Measurements from ENCODE around the gene ARL6IP6.
A peak's percentile ranks its signal among the peaks of the same experiment; 100 is the strongest.
"Not testable (repeated sequence)": the region's sequence is repeated elsewhere in the genome, so short reads cannot be mapped to it uniquely, and the experiment has no call there.

ARL6IP6 gene

DNA sequence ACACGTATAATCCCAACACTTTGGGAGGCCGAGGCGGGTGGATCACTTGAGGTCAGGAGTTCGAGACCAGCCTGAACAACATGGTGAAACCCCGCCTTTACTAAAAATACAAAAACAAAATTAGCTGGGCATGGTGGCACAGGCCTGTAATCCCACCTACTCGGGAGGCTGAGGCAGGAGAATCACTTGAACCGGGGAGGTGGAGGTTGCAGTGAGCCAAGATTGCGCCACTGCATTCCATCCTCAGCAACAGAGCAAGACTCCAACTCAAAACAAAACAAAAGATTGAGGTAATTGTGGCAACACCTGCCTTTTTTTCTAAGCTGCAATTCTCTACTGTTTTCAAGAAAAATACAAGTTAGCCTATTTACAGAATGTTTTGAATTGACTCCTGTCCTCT, 4.2 kb downstream of the ARL6IP6 start:
- not testable (repeated sequence) for DNase-seq (ENCODE audit: low spot score)

GRCh38 chr2:152723918-152724317, 5.5 kb downstream of the ARL6IP6 start:
- no peak for DNase-seq (ENCODE audit: low spot score)

DNA sequence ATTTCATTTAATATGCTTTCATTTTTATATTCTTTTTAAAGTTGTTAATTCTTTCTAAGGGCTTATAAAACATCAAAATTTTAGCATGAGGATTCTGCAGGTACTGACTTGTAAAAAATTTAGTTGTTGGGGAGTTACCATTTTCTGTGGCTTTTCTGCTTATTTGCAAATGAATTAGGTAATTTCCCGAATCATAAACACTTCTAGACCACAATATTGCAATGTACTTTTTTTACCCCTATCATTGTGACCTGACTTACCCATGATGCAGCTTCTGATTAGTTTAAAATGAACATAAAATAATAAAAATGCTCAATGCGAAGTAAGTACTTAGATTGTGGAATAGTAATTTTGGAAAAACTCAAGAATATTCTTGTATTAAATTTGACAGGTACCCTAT, 11.4 kb downstream of the ARL6IP6 start:
- DNase-seq (ENCODE audit: low spot score), result no peak

DNA sequence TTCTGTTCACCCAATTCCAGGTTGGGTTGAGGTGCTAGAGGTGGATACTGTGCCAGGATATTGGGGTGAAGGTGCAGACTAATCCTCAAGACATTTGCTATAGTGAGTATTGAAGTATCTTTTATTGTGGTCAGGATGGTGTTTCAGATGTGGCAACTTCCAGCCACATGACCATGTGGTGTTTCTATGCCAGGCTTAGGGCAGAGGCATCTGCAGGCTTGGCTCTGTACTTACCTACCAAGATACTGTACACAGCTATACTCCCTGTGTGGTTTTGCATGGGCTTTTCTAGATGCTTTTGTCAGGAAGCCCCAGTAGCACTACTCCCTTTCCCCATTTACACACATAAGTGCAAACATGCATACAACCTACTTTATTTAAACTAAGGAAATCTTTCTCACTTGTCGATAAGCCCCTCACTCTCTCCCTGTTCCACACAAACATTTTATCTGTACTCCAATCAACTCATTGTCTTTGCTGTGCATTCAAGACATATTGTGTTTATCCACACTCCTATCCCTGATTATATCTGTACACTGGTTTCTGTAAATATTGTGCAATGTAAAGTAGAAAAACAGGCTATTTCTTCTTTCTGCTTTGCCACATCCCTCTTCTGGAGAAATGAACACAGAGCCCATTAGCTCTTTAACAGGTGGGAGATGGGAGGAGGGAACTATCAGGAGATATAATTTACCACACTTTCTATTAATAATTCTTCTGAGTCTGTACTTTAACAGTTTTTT, 12.3 kb downstream of the ARL6IP6 start:
- DNase-seq (ENCODE audit: low spot score), result peak; percentile 2

GRCh38 chr2:152737509-152737908, 19.1 kb downstream of the ARL6IP6 start:
- DNase-seq (ENCODE audit: low spot score), result not testable (repeated sequence)

DNA sequence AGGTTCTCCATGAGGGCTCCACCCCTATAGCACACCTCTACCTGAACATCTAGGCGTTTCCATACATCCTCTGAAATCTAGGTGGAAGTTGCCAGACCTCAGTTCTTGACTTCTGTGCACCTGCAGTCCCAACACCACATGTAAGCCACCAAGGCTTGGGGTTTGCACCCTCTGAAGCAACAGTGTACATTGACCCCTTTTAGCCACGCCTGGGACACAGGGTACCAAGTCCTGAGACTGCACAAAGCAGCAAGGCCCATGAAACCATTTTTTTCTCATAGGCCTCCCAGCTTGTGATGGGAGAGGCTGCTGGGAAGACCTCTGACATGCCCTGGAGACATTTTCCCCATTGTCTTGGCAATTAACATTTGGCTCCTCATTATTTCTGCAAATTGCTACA, 20.0 kb downstream of the ARL6IP6 start:
- no peak for DNase-seq (ENCODE audit: low spot score)

GRCh38 chr2:152739705-152740104, 21.3 kb downstream of the ARL6IP6 start:
- not testable (repeated sequence) for DNase-seq (ENCODE audit: low spot score)

- DNase-seq (ENCODE audit: low spot score), result peak; percentile 68
Measured at GRCh38 chr2:152740743-152741328, 22.4 kb downstream of the ARL6IP6 start.

- DNase-seq (ENCODE audit: low spot score), result peak; percentile 5
Measured at GRCh38 chr2:152743002-152743401, 24.6 kb downstream of the ARL6IP6 start.

- DNase-seq (ENCODE audit: low spot score), result not testable (repeated sequence)
Measured at GRCh38 chr2:152747751-152748150, 29.3 kb downstream of the ARL6IP6 start.

- DNase-seq (ENCODE audit: low spot score), result no peak
Measured at GRCh38 chr2:152755029-152755428, 36.6 kb downstream of the ARL6IP6 start.

DNA sequence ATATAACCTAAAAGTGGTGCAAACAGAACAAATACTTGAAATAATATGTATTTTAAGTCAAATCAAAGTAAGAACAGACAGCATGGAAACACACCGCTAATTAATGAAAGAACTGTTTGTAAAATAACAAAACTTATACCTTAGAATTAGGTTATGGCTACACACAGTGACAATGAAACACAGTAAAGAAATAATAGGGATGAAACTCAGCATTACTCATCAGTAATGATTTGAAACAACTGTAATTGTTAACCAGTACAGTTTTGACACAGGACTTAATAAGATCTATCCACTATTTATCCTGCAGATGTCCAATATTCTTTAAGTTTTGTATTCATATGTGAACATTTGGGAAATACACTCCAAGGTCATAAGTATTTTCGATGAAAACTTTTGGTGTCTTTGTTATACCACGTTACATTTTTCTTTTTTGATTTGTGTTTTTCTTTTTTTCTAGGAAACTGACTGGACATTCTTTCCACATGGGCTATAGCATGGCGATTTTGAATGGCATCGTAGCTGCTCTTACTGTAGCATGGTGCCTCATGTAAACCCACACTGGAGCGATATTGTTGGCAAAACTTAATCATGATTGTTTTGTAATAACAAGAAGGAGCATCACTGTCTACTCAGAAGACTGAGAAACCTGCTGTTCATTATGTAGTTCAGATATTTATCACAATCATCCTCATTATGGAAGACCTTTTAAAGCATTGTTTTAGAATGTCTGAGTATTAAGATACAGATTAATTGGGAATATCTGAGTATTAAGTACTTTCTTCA, 41.1 kb downstream of the ARL6IP6 start:
- DNase-seq (ENCODE audit: low spot score), result no peak

GRCh38 chr2:152761214-152761613, 42.8 kb downstream of the ARL6IP6 start:
- DNase-seq (ENCODE audit: low spot score), result no peak

GRCh38 chr2:152762202-152762601, 43.8 kb downstream of the ARL6IP6 start:
- DNase-seq (ENCODE audit: low spot score), result peak; percentile 53

DNA sequence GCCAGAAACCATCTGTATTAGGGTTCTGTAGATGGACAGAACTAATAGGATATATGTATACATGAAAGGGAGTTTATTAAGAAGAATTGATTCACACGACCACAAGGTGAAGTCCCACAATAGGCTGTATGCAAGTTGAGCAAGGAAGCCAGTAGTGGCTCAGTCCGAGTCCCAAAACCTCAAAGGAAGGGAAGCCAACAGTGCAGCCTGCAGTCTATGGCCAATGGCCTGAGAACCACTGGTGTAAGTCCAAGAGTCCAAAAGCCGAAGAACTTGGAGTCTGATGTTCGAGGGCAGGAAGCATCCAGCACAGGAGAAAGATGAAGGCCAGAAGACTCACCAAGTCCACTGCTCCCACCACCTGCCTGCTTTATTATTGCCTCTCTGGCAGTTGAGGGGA, 44.8 kb downstream of the ARL6IP6 start:
- not testable (repeated sequence) for DNase-seq (ENCODE audit: low spot score)

DNA sequence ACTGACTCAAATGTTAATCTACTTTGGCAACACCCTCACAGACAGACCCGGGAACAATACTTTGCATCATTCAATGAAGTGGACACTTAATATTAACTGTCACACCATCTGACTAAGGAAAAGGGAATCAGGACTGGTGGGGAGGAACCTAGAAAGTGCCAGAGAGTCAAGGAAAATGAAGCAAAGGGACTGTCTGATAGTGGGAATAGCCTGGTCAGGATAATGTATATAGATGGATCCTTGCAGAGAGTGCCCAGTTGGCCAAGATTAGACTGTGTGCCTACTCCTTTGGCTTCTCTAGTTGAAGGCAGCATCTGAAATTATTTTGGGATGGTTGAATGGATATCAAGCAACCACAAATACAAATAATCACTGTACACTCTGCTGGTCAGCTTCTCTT, 45.2 kb downstream of the ARL6IP6 start:
- no peak for DNase-seq (ENCODE audit: low spot score)

- no peak for DNase-seq (ENCODE audit: low spot score)
Measured at GRCh38 chr2:152766928-152767327, 48.5 kb downstream of the ARL6IP6 start.

- no peak for DNase-seq (ENCODE audit: low spot score)
Measured at GRCh38 chr2:152781175-152781574, 62.8 kb downstream of the ARL6IP6 start.

GRCh38 chr2:152782171-152782570, 63.8 kb downstream of the ARL6IP6 start:
- DNase-seq (ENCODE audit: low spot score), result no peak

GRCh38 chr2:152790883-152791282, 72.5 kb downstream of the ARL6IP6 start:
- DNase-seq (ENCODE audit: low spot score), result no peak

DNA sequence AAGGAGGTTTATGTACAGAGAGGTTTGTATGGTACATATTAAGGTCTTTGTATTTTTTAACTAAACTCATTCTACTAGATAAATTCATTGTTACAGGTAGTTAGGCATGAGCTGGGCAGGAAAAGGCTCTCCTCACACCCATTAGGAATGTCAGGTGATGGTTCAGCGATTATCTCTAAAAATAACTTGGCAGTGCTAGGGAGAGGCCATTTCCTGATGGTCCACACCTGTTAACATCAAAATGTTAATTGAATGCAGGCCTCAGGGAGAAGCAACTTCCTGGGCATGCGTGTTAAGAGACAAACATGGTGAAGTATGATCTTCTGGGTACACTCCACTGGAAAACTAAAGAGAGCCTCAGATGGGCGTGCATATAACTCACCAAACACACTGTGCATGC, 73.6 kb downstream of the ARL6IP6 start:
- no peak for DNase-seq (ENCODE audit: low spot score)

GRCh38 chr2:152792974-152793373, 74.6 kb downstream of the ARL6IP6 start:
- no peak for DNase-seq (ENCODE audit: low spot score)

GRCh38 chr2:152796941-152797340, 78.5 kb downstream of the ARL6IP6 start:
- no peak for DNase-seq (ENCODE audit: low spot score)

Measured in AG08395 (cell line).